GM19099 (cell line): ENCODE results near the gene KDELR1.

ENCODE experiments used
- POLR2A ChIP-seq: IDR thresholded peaks from 3 replicates; pipeline ENCODE4 v1.6.1; 2011; ENCODE audit warnings: low read depth; ENCODE audit not compliant: insufficient read length; ENCODE audit errors: extremely low read depth

Gene KDELR1

GRCh38 chr19:48362716-48363499 is 28.4 kb downstream of the KDELR1 start:
- TF ChIP-seq POLR2A = peak; percentile 43

GRCh38 chr19:48361912-48362311 is 29.4 kb downstream of the KDELR1 start:
- no peak for TF ChIP-seq POLR2A

GRCh38 chr19:48359123-48359522 is 32.2 kb downstream of the KDELR1 start:
- no peak for TF ChIP-seq POLR2A

GRCh38 chr19:48355365-48355954 is 35.9 kb downstream of the KDELR1 start:
- no peak for TF ChIP-seq POLR2A

GRCh38 chr19:48354332-48354992 is 36.9 kb downstream of the KDELR1 start:
- no peak for TF ChIP-seq POLR2A

GRCh38 chr19:48353677-48354076 is 37.7 kb downstream of the KDELR1 start:
- no peak for TF ChIP-seq POLR2A

- TF ChIP-seq POLR2A = no peak
Observed at GRCh38 chr19:48351341-48351752, 40.0 kb downstream of the KDELR1 start.

GRCh38 chr19:48350856-48351255 is 40.5 kb downstream of the KDELR1 start:
- no peak for TF ChIP-seq POLR2A

- no peak for TF ChIP-seq POLR2A
Observed at GRCh38 chr19:48348737-48349136, 42.6 kb downstream of the KDELR1 start.

- no peak for TF ChIP-seq POLR2A
Observed at GRCh38 chr19:48348045-48348444, 43.3 kb downstream of the KDELR1 start.

- TF ChIP-seq POLR2A = no peak
Observed at GRCh38 chr19:48346191-48346590, 45.2 kb downstream of the KDELR1 start.

GRCh38 chr19:48344892-48345291 is 46.5 kb downstream of the KDELR1 start:
- TF ChIP-seq POLR2A = no peak

GRCh38 chr19:48342841-48343540 is 48.4 kb downstream of the KDELR1 start:
- TF ChIP-seq POLR2A = no peak

- TF ChIP-seq POLR2A = no peak
Observed at GRCh38 chr19:48342414-48342738, 49.0 kb downstream of the KDELR1 start.
